SIG-M5 (cell line): Measurements from ENCODE around the gene CDHR4.
A peak's percentile ranks its signal among the peaks of the same experiment; 100 is the strongest.
"Not testable (repeated sequence)": the region's sequence is repeated elsewhere in the genome, so short reads cannot be mapped to it uniquely, and the experiment has no call there.

ENCODE experiments used
- DNase-seq: peaks from one replicate; lab custom pipeline; 2025; lab: John Stamatoyannopoulos, UW

The CDHR4 gene

GRCh38 chr3:49799761-49800160 is at the start of gene CDHR4:
Gene CDHR4, minus strand, starts transcription at chr3:49799873. Its CDS starts 61 bp downstream, at chr3:49799812.
- no peak for DNase-seq

- DNase-seq: no peak
Measured at GRCh38 chr3:49845694-49846093, 46.0 kb upstream of the CDHR4 start.

GRCh38 chr3:49844464-49845183 is 45.0 kb upstream of the CDHR4 start:
- no peak for DNase-seq

- no peak for DNase-seq
Measured at GRCh38 chr3:49842843-49843517, 43.3 kb upstream of the CDHR4 start.

- no peak for DNase-seq
Measured at GRCh38 chr3:49841806-49842205, 42.1 kb upstream of the CDHR4 start.

- DNase-seq: no peak
Measured at GRCh38 chr3:49841126-49841696, 41.5 kb upstream of the CDHR4 start.

GRCh38 chr3:49840388-49840787 is 40.7 kb upstream of the CDHR4 start:
- DNase-seq: no peak

- peak; percentile 20 for DNase-seq
Measured at GRCh38 chr3:49839193-49839809, 39.6 kb upstream of the CDHR4 start.

- DNase-seq: no peak
Measured at GRCh38 chr3:49831341-49831740, 31.7 kb upstream of the CDHR4 start.

GRCh38 chr3:49826016-49826415 is 26.3 kb upstream of the CDHR4 start:
- no peak for DNase-seq

- not testable (repeated sequence) for DNase-seq
Measured at GRCh38 chr3:49823131-49823530, 23.5 kb upstream of the CDHR4 start.

GRCh38 chr3:49813497-49814174 is 14.0 kb upstream of the CDHR4 start, which contains the start of gene UBA7:
Gene UBA7, minus strand, starts transcription at chr3:49813953. Its CDS starts 166 bp downstream, at chr3:49813787.
- DNase-seq: no peak

- no peak for DNase-seq
Measured at GRCh38 chr3:49812916-49813496, 13.3 kb upstream of the CDHR4 start.

- DNase-seq: no peak
Measured at GRCh38 chr3:49807431-49808114, 7.9 kb upstream of the CDHR4 start.

GRCh38 chr3:49806850-49807249 is 7.2 kb upstream of the CDHR4 start:
- no peak for DNase-seq

GRCh38 chr3:49805897-49806701 is 6.4 kb upstream of the CDHR4 start:
- DNase-seq: no peak

GRCh38 chr3:49805367-49805782 is 5.7 kb upstream of the CDHR4 start:
- DNase-seq: peak; percentile 40

GRCh38 chr3:49804141-49805041 is 4.7 kb upstream of the CDHR4 start:
- no peak for DNase-seq

- DNase-seq: no peak
Measured at GRCh38 chr3:49803465-49804140, 3.9 kb upstream of the CDHR4 start.
